ENCODE results near the gene NEURL4.

The NEURL4 gene

GRCh38 chr17:7279448-7279847, 49.7 kb downstream of the NEURL4 start:
- no peak for DNase-seq (ENCODE audit: low spot score)

GRCh38 chr17:7266784-7267183, 62.4 kb downstream of the NEURL4 start:
- no peak for DNase-seq (ENCODE audit: low spot score)
